Lung (tissue), 16 donors: ENCODE results near the gene HOXC9. TPM values are rescaled to one million over a fixed set of nuclear protein-coding genes. Genes with fewer than 3 reads are reported as not detected.

Experiments
- ATAC-seq: fragments of 200-7000 bp; cut with Tn5 transposase; one replicate; pipeline ENCODE4 v1.9.1; 2020; ENCODE audit warnings: moderate number of reproducible peaks; ENCODE audit not compliant: insufficient read depth, low FRiP score
- DNase-seq, 3 donors: peaks; one replicate each; pipeline ENCODE4 v3.0.0-alpha.2; 2013 to 2017
- H3K27ac ChIP-seq, 2 donors: one replicate each; pipeline ENCODE4 v1.5.1; 2013; ENCODE audit warnings: mild to moderate bottlenecking in 2 of 2, moderate library complexity in 2 of 2, control low read depth in 1 of 2, inconsistent platforms in 1 of 2, low read depth in 1 of 2, low read length in 1 of 2
- H3K27me3 ChIP-seq, 3 donors: one replicate each; pipeline ENCODE4 v1.5.1; 2013; ENCODE audit warnings: low read length in 2 of 3; ENCODE audit not compliant: control insufficient read depth in 3 of 3, insufficient read depth in 3 of 3
- H3K36me3 ChIP-seq, 4 donors: one replicate each; pipeline ENCODE4 v1.5.1; 2013; ENCODE audit warnings: low read length in 4 of 4, mild to moderate bottlenecking in 1 of 4, moderate library complexity in 1 of 4; ENCODE audit not compliant: control insufficient read depth in 4 of 4, insufficient read depth in 4 of 4
- H3K4me1 ChIP-seq, 5 donors: one replicate each; pipeline ENCODE4 v1.5.1; 2013; ENCODE audit warnings: low read length in 5 of 5, mild to moderate bottlenecking in 2 of 5, moderate library complexity in 1 of 5; ENCODE audit not compliant: control insufficient read depth in 5 of 5, insufficient read depth in 5 of 5
- H3K4me3 ChIP-seq: one replicate; pipeline ENCODE4 v1.5.1; 2013; ENCODE audit warnings: mild to moderate bottlenecking, control low read depth, moderate library complexity
- H3K9ac ChIP-seq, 2 donors: one replicate each; pipeline ENCODE4 v1.5.1; 2013; ENCODE audit warnings: low read length in 2 of 2, control low read depth in 1 of 2; ENCODE audit not compliant: insufficient read depth in 1 of 2
- H3K9me3 ChIP-seq, 4 donors: one replicate each; pipeline ENCODE4 v1.5.1; 2013; ENCODE audit warnings: low read length in 3 of 4, mild to moderate bottlenecking in 1 of 4, moderate library complexity in 1 of 4; ENCODE audit not compliant: control insufficient read depth in 4 of 4, insufficient read depth in 3 of 4
- CTCF ChIP-seq: IDR thresholded peaks from 2 replicates; pipeline ENCODE4 v1.5.1; 2012; ENCODE audit warnings: mild to moderate bottlenecking; ENCODE audit errors: control extremely low read depth, extremely low read depth
- WGBS, 2 donors: extraction: QIAGEN DNeasy Blood & Tissue Kit; methylation state at CpG; one replicate each; pipeline ENCODE4 v1.1.7; 2013; 5-methylcytosine and 5-hydroxymethylcytosine counted together
- long read RNA-seq, 5 donors: transcript quantifications; one replicate each; lab custom pipeline, GENCODE V29; 2026
- polyA plus RNA-seq, 2 donors: library from polyadenylated mRNA; stranded (reverse); fragments of 200-250 nt; gene quantifications; one replicate each; pipeline ENCODE4 v1.2.1, GENCODE V29; 2013
- total RNA-seq, 2 donors: library from RNA; depleted of rRNA in 1 of 2; stranded (reverse); fragments of >200 nt in 1 of 2; gene quantifications; one replicate each; pipeline ENCODE4 v1.2.1, GENCODE V29; 2014 to 2021
- donor health status: control.
- donor health status: control.
- donor health status: Bipolar disorder and iron deficiency.
- donor health status: healthy.
- donor health status: DM: yes; HTN: yes; CAD: no.

HOXC9 gene
- total RNA-seq (not detected), polyA plus RNA-seq (under 1 TPM; 0.08 to 0.18 TPM)
- long read RNA-seq, donor 1: 0 reads
- long read RNA-seq, donor 2: 0 reads
- long read RNA-seq, donor 3: 0 reads
- long read RNA-seq, donor 4: 0 reads
- long read RNA-seq, donor 5: 0 reads

- WGBS, 2 donors: 4% methylated on average over 79 to 87 of the region's 87 CpGs
- DNase-seq (no peak), ATAC-seq (peak; percentile 16)
- H3K36me3 ChIP-seq: no peaks in the 10 kb centered on the region
- H3K27me3 ChIP-seq: peaks cover 5 to 97% (median 79%) of the 10 kb centered on the region in 3 donors
- H3K27ac ChIP-seq: no peak within 1 kb of the TSS
- H3K9me3 ChIP-seq: peaks cover 0 to 3% (median 0%) of the 10 kb centered on the region in 4 donors
- H3K4me1 ChIP-seq: peaks cover 0 to 12% (median 0%) of the 10 kb centered on the region in 5 donors
- H3K4me3 ChIP-seq: no peak within 1 kb of the TSS
- no peak for TF ChIP-seq CTCF
- no peak within 1 kb of the TSS for H3K9ac ChIP-seq
These were observed at the start of gene HOXC9 for GRCh38 chr12:54000116-54001114. HOXC9 (plus strand) TSS chr12:54000161; CDS start chr12:54000189, 28 bp downstream.

DNA sequence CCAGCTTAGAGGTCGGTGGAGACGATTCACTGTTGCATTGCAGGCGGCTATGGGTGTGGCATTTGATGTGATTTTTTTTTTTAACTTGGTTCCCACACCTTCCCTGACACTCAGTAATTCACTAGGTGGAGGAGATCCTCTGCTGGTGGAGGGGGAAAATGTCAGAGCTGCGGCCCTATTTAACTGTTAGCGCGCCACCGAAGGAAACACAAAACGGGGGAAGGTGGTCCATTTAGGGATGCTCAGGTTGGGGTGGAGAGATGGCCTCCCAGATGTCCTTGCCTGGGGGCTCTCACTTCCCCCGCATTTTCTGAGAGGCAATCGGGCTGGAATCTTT is 49.6 kb upstream of the HOXC9 start:
- no peak for TF ChIP-seq CTCF

GRCh38 chr12:53950789-53951576 is 49.0 kb upstream of the HOXC9 start:
- Histone ChIP-seq H3K27ac (no peak overlapping the region), H3K36me3 (no peaks in the 10 kb centered on the region), H3K27me3 (peaks cover 10 to 97% (median 96%) of the 10 kb centered on the region in 3 donors), H3K4me3 (no peak overlapping the region), H3K4me1 (no peaks in the 10 kb centered on the region), H3K9me3 (peaks cover 0 to 4% (median 0%) of the 10 kb centered on the region in 4 donors), H3K9ac (no peak overlapping the region)
- no peak for DNase-seq
- TF ChIP-seq CTCF: no peak
- no peak for ATAC-seq
- WGBS, 2 donors: 4 to 7% methylated on average over 34 of the region's 34 CpGs

More for the DNA sequence above, 49.6 kb upstream of the HOXC9 start:
- WGBS, 2 donors: 6 to 8% methylated on average over 10 of the region's 10 CpGs
- no peaks in the 10 kb centered on the region for H3K36me3 ChIP-seq
- H3K27me3 ChIP-seq: peaks cover 12 to 97% (median 96%) of the 10 kb centered on the region in 3 donors
- ATAC-seq: no peak
- no peak for DNase-seq
- no peaks in the 10 kb centered on the region for H3K4me1 ChIP-seq
- no peak overlapping the region for H3K9ac ChIP-seq
- H3K27ac ChIP-seq: no peak overlapping the region
- H3K9me3 ChIP-seq: peaks cover 0 to 4% (median 0%) of the 10 kb centered on the region in 4 donors
- H3K4me3 ChIP-seq: no peak overlapping the region
